GM12874 (cell line): ENCODE results near the gene FBXW5.

Experiments used
- CTCF ChIP-seq: IDR thresholded peaks from 2 replicates; pipeline ENCODE4 v1.5.1; 2011; ENCODE audit warnings: low read depth, mild to moderate bottlenecking, control low read depth, low read length, moderate library complexity; ENCODE audit not compliant: insufficient read depth

The FBXW5 gene

GRCh38 chr9:136947955-136948510, 3.5 kb upstream of the FBXW5 start:
- peak; percentile 78 for TF ChIP-seq CTCF

GRCh38 chr9:136947028-136947891, 2.7 kb upstream of the FBXW5 start:
- no peak for TF ChIP-seq CTCF

- no peak for TF ChIP-seq CTCF
These were observed 1.9 kb upstream of the FBXW5 start for GRCh38 chr9:136946228-136947027.

GRCh38 chr9:136945333-136946227, 1.0 kb upstream of the FBXW5 start:
- TF ChIP-seq CTCF = no peak

GRCh38 chr9:136944212-136944518, 373 bp downstream of the FBXW5 start:
- TF ChIP-seq CTCF = no peak; the same call in 1 of the 2 replicates

GRCh38 chr9:136943291-136944211, 987 bp downstream of the FBXW5 start:
- no peak for TF ChIP-seq CTCF
